Heart left ventricle (tissue), 16 donors: ENCODE data around the gene BRSK2. TPM values are rescaled to one million over a fixed set of nuclear protein-coding genes. Genes with fewer than 3 reads are reported as not detected.

Experiments used
- ATAC-seq, 4 donors: fragments of 200-7000 bp; cut with Tn5 transposase; one replicate each; pipeline ENCODE4 v1.9.1; 2020 to 2022; ENCODE audit warnings: moderate library complexity in 4 of 4, mild to moderate bottlenecking in 3 of 4, moderate number of reproducible peaks in 1 of 4
- DNase-seq, 5 donors: peaks; one replicate each; pipeline ENCODE4 v3.0.0-alpha.2; 2020
- H3K27ac ChIP-seq, 12 donors: fragments of 200-600 bp; sonication (generic) in 4 of 12; one replicate each; pipeline versions ENCODE4 v1.5.0 to v1.8.0; 2016 to 2022; ENCODE audit warnings: mild to moderate bottlenecking in 2 of 12
- H3K27me3 ChIP-seq, 9 donors: fragments of 200-600 bp; sonication (generic) in 2 of 9; one replicate each; pipeline versions ENCODE4 v1.5.1 to v1.8.0; 2016 to 2022; ENCODE audit warnings: mild to moderate bottlenecking in 3 of 9
- H3K36me3 ChIP-seq, 9 donors: fragments of 200-600 bp; sonication (generic) in 2 of 9; one replicate each; pipeline versions ENCODE4 v1.5.0 to v1.8.0; 2018 to 2022; ENCODE audit warnings: mild to moderate bottlenecking in 2 of 9
- H3K4me1 ChIP-seq, 12 donors: fragments of 200-600 bp; sonication (generic) in 4 of 12; one replicate each; pipeline versions ENCODE4 v1.5.0 to v1.8.0; 2016 to 2022; ENCODE audit warnings: mild to moderate bottlenecking in 3 of 12
- H3K4me3 ChIP-seq, 12 donors: fragments of 200-600 bp; sonication (generic) in 4 of 12; one replicate each; pipeline versions ENCODE4 v1.5.0 to v1.8.0; 2017 to 2022; ENCODE audit warnings: mild to moderate bottlenecking in 9 of 12, moderate library complexity in 4 of 12
- H3K9me3 ChIP-seq, 12 donors: fragments of 200-600 bp; sonication (generic) in 4 of 12; one replicate each; pipeline versions ENCODE4 v1.5.0 to v1.8.0; 2016 to 2022; ENCODE audit warnings: mild to moderate bottlenecking in 1 of 12
- CTCF ChIP-seq, 12 donors: fragments of 200-600 bp; sonication (generic) in 4 of 12; IDR thresholded peaks; one replicate each; pipeline versions ENCODE4 v1.5.0 to v1.8.0; 2018 to 2022; ENCODE audit warnings: antibody characterized with exemption in 12 of 12, mild to moderate bottlenecking in 5 of 12
- POLR2A ChIP-seq, 2 donors: fragments of 450-650 bp; IDR thresholded peaks; one replicate each; pipeline ENCODE4 v1.6.1; 2017; ENCODE audit warnings: antibody characterized with exemption in 2 of 2, mild to moderate bottlenecking in 2 of 2, moderate library complexity in 2 of 2
- WGBS, 4 donors: extraction: QIAGEN DNeasy Blood & Tissue Kit in 2 of 4; methylation state at CpG; one replicate each; pipeline versions ENCODE4 v1.1.5 to v1.1.7; 2013 to 2018; 5-methylcytosine and 5-hydroxymethylcytosine counted together
- intact Hi-C, 10 donors: fragments of 100-400 bp; cut with DNase I; formaldehyde crosslinking; loops; one replicate each; pipeline versions ENCODE4 v1.11.1 to v1.14.2; 2022
- polyA plus RNA-seq, 2 donors: library from polyadenylated mRNA; stranded (reverse); fragments of 200-250 nt; gene quantifications; one replicate each; pipeline ENCODE4 v1.2.3, GENCODE V29; 2013
- total RNA-seq, 9 donors: library from RNA; depleted of rRNA in 2 of 9; stranded (reverse); fragments of >200 nt in 2 of 9; fragmentation: NEBNext Ultra II Directional in 3 of 9; extraction: Animal tissue kit (Norgen Biotek cat#: 25700) in 3 of 9; gene quantifications; one replicate each; pipeline versions ENCODE4 v1.1.0 to v1.2.4, GENCODE V29; 2016 to 2023
- donor health status: ischemic (EF 13 %, LVEDD 7.1; RV severe dilation, severe dysfunction).
- donor health status: healthy with polysubstance abuse.
- donor health status: DM: no; HTN: yes; CAD: no.
- donor health status: DM: no; HTN: no; CAD: no.
- donor health status: ischemic (EF 25% LVEDD 6.9; RV normal size, moderate dysfunction).
- donor health status: ischemic (EF 25% LVEDD 5.7; RV mildly dilated, moderate dysfunction).
- donor health status: healthy.
- donor health status: DM: yes; HTN: yes; CAD: no.
- donor health status: ischemic (EF 35%, LVEDD 5.7; RV mildly dilated, moderate dysfunction).
- donor health status: nonischemic (EF 11% LVEDD 7.7; RV severe dilation, severe dysfunction).
- donor health status: DM: yes; HTN: yes; CAD: no.
- donor health status: PGD.
- donor health status: ischemic (EF 29% LVEDD 5.4; RV normal size, mild dysfunction).
- donor health status: nonischemic (EF 23%, LVEDD 6.1; RV moderate dilation, normal function).

The BRSK2 gene
- total and polyA plus RNA-seq, 11 donors: 0.16 to 1.3 (median 0.61) TPM; not detected in 1

- intact Hi-C loops: loop anchor here in 1 of 10 donors (5.0 kb wide), 1 partner anchor 42 kb away; no protein-coding TSS in a partner anchor
Observed at GRCh38 chr11:1504138-1504537, 114.4 kb downstream of the BRSK2 start.

DNA sequence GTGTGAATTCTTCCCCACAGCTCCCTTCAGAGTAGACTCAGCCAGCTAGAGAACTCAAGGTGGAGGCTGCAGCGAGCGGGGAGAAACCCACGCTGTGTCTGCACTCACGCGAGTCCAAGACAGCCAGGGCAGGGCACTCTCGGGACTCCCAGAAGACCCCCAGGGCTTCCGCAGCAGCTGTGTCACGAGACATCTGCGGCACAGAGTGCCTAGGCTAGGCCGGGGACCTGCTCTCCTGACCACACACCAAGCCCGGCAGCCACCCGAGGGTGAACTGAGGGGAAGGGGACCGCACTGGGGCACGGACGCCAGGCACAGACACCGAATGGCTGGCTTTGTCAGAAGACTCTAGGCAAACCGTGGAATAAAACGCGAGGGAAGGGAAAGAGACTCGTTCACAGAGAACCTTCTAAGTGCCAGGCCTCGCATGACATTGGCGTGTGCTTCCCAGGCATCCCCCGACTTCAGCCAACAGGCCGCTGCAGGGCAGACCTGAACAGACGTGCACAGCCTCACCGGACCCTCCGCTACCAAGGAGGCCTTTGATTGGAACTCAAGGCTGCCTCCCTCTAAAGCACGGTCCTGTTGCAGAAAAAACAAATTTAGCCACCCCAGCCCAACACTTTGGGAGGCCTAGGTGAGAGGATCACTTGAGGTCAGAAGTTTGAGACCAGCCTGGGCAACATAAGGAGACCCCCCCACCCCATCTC is 115.0 kb downstream of the BRSK2 start:
- H3K27me3 ChIP-seq: no peaks in the 10 kb centered on the region
- DNase-seq: peak in 2 of 5 donors; percentile 23 to 61
- TF ChIP-seq CTCF (IDR thresholded peaks at IDR 0.05): no peak
- no peak for TF ChIP-seq POLR2A (IDR thresholded peaks at IDR 0.05)
- intact Hi-C loops: loop anchor here in 1 of 10 donors (5.0 kb wide), 1 partner anchor 42 kb away; no protein-coding TSS in a partner anchor
- WGBS, 4 donors: 86 to 95% (median 93%) methylated on average over 24 to 28 of the region's 28 CpGs
- no peak overlapping the region for H3K27ac ChIP-seq
- no peak for ATAC-seq
- H3K36me3 ChIP-seq: peaks cover 0 to 6% (median 0%) of the 10 kb centered on the region in 9 donors
- H3K9me3 ChIP-seq: no peaks in the 10 kb centered on the region
- H3K4me3 ChIP-seq: no peak overlapping the region
- H3K4me1 ChIP-seq: peaks cover 38 to 95% (median 76%) of the 10 kb centered on the region in 12 donors

More at GRCh38 chr11:1504138-1504537, 114.4 kb downstream of the BRSK2 start:
- Histone ChIP-seq H3K27me3 (no peaks in the 10 kb centered on the region), H3K9me3 (no peaks in the 10 kb centered on the region), H3K4me1 (peaks cover 38 to 89% (median 70%) of the 10 kb centered on the region in 12 donors), H3K4me3 (no peak overlapping the region), H3K36me3 (peaks cover 0 to 6% (median 0%) of the 10 kb centered on the region in 9 donors), H3K27ac (peak overlapping the region in 6 of 12 donors; percentile 26 to 69 (median 64))
- ATAC-seq (no peak), DNase-seq (peak in 2 of 5 donors; percentile 18 to 49)
- no peak for TF ChIP-seq POLR2A (IDR thresholded peaks at IDR 0.05)
- no peak for TF ChIP-seq CTCF (IDR thresholded peaks at IDR 0.05)
- WGBS, 4 donors: 69 to 84% (median 77%) methylated on average over 9 of the region's 9 CpGs

DNA sequence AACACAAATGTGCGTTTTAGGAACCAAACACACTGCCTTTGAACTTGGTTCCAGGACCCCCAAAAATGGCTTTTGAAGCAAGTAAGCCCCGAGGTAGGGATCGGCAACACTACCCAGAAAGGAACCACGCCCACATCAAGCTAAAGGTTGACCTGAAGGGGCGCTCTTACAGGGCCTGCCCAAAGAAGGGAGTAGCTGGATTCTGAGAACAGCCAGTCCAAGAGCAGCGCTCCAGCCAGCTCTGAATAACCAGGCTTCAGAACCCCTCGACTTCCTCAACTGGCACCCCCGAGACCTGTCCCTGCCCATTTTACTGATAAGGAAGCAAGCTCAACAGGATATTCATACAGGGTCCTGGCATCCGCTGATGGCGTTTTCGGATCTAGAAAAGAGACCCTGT is 115.7 kb downstream of the BRSK2 start:
- WGBS, 4 donors: 82 to 90% (median 88%) methylated on average over 8 to 11 of the region's 11 CpGs
- no peak for DNase-seq
- no peak for TF ChIP-seq POLR2A (IDR thresholded peaks at IDR 0.05)
- TF ChIP-seq CTCF (IDR thresholded peaks at IDR 0.05): no peak
- Histone ChIP-seq H3K4me3 (no peak overlapping the region), H3K36me3 (no peaks in the 10 kb centered on the region), H3K27ac (no peak overlapping the region), H3K4me1 (peaks cover 38 to 93% (median 76%) of the 10 kb centered on the region in 12 donors), H3K27me3 (no peaks in the 10 kb centered on the region), H3K9me3 (no peaks in the 10 kb centered on the region)
- no peak for ATAC-seq
- intact Hi-C loops: no loop called here

- peak overlapping the region in 3 of 12 donors; percentile 5 to 51 (median 13) for H3K27ac ChIP-seq
- H3K4me3 ChIP-seq: no peak overlapping the region
- TF ChIP-seq CTCF (IDR thresholded peaks at IDR 0.05) (no peak), POLR2A (IDR thresholded peaks at IDR 0.05) (no peak)
- peaks cover 38 to 79% (median 71%) of the 10 kb centered on the region in 12 donors for H3K4me1 ChIP-seq
- H3K36me3 ChIP-seq: peaks cover 0 to 7% (median 0%) of the 10 kb centered on the region in 9 donors
- no peaks in the 10 kb centered on the region for H3K27me3 ChIP-seq
- 63 to 71% (median 70%) methylated on average over 6 to 9 of the region's 9 CpGs for whole genome bisulfite sequencing, 4 donors
- DNase-seq (peak in 1 of 5 donors; percentile 40), ATAC-seq (no peak)
- intact Hi-C loops: no loop called here
- no peaks in the 10 kb centered on the region for H3K9me3 ChIP-seq
Observed at GRCh38 chr11:1506981-1507380, 117.2 kb downstream of the BRSK2 start.
